ACHN (cell line): Measurements from ENCODE around the gene ACTG1.
A peak's percentile ranks its signal among the peaks of the same experiment; 100 is the strongest.

Experiments used
- DNase-seq: peaks from one replicate; pipeline ENCODE4 v3.0.0-alpha.2; 2015
- in situ Hi-C: cut with HindIII; loops from 2 replicates; pipeline ENCODE4 v1.10.0; 2017; ENCODE audit warnings: low sequenced_read_pairs, low pct_ligation_motif_present, low pct_unique_long_range_greater_than_20kb

Gene ACTG1

GRCh38 chr17:81512562-81513371, at the start of gene ACTG1:
Gene ACTG1 (minus strand): TSS chr17:81512799. CDS start chr17:81512354, 445 bp downstream.
- DNase-seq = peak; percentile 95
- in situ Hi-C loops = no loop called here

GRCh38 chr17:81561494-81561885, 48.9 kb upstream of the ACTG1 start:
- DNase-seq = no peak
- in situ Hi-C loops = no loop called here

DNA sequence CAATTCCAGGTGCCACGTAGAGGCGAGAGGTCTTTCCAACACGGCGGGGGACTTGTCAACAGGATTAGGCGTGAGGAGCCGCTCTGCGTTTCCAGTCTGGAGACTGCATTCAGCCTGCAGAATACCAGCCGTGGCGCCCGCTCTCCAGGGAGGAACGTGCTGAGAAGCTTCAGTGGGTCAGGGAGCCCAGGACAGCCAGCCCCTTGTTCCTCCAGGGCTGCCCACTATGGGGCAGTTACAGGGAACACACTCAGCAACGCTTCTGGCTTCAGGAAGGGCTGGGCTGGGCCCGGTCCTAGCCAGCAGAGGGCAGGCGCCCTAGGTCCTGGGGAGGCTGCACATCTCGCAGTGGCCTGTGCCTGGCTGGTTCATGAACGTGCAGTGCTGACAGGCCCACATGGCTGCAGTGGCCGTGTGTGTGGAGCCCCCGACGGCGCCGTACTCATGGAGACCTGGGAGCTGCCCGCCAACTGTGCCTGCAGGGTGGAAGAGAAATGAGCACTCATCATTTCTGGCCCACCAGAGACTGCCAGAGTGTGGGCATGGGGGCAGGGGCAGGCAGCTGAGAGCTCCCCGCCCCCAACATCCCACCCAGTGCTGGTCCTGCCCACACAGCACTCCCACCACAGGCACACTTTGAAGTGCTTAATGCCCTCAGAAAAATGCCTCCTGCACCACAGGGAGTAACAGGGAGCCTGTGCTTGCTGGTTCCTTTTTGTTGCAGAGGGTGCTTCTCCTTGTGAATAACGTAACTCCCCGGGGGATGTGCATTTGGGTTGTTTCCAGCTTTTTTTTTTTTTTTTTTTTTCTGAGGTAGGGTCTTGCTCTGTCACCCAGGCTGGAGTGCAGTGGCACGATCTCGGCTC, 46.6 kb upstream of the ACTG1 start:
- in situ Hi-C loops = no loop called here
- DNase-seq = peak; percentile 23

- in situ Hi-C loops = no loop called here
Measured at GRCh38 chr17:81558115-81558468, 45.5 kb upstream of the ACTG1 start.

GRCh38 chr17:81557276-81558114, 44.9 kb upstream of the ACTG1 start:
- in situ Hi-C loops = no loop called here
- no peak for DNase-seq

More at GRCh38 chr17:81558115-81558468, 45.5 kb upstream of the ACTG1 start:
- no peak for DNase-seq

GRCh38 chr17:81556863-81557262, 44.3 kb upstream of the ACTG1 start:
- DNase-seq = no peak
- in situ Hi-C loops = no loop called here

- DNase-seq = peak; percentile 66
- in situ Hi-C loops = no loop called here
Measured at GRCh38 chr17:81556175-81556691, 43.6 kb upstream of the ACTG1 start.

DNA sequence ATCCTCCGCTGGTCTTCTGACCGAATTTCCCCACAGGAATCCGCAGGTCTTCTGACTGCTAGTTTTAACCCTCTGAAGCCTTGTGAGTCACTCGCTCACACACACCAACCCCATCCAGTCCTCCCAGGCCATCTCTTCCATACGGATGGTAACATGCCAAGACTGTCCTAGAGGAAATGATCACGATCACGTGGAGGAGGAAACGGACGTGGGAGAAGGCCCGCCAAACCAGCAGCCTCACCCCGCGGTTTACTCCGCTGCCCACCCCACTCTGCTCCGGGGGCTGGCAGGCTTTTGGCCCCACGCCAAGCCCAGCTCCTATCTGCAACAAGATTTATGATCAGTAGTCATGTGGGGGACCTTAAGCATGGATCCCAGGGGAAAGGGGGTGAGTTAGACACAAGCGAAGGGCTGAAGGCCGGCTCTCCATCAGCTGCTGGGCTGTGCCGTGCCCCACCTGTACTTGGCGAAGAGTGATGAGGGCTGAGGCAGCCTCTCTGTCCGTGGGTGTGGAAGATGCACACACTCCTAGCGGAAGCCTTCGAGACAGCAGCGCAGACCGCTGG, 41.1 kb upstream of the ACTG1 start:
- peak; percentile 94 for DNase-seq
- in situ Hi-C loops = no loop called here

GRCh38 chr17:81553018-81553615, 40.5 kb upstream of the ACTG1 start:
- DNase-seq = peak; percentile 93
- in situ Hi-C loops = no loop called here

GRCh38 chr17:81552244-81553017, 39.8 kb upstream of the ACTG1 start, which contains the start of gene FAAP100:
Gene FAAP100 (minus strand): TSS chr17:81552353. CDS start chr17:81552330, 23 bp downstream.
- peak; percentile 86 for DNase-seq
- in situ Hi-C loops = no loop called here

- in situ Hi-C loops = no loop called here
- DNase-seq = peak; percentile 33
Measured at GRCh38 chr17:81551458-81552243, 39.1 kb upstream of the ACTG1 start.

DNA sequence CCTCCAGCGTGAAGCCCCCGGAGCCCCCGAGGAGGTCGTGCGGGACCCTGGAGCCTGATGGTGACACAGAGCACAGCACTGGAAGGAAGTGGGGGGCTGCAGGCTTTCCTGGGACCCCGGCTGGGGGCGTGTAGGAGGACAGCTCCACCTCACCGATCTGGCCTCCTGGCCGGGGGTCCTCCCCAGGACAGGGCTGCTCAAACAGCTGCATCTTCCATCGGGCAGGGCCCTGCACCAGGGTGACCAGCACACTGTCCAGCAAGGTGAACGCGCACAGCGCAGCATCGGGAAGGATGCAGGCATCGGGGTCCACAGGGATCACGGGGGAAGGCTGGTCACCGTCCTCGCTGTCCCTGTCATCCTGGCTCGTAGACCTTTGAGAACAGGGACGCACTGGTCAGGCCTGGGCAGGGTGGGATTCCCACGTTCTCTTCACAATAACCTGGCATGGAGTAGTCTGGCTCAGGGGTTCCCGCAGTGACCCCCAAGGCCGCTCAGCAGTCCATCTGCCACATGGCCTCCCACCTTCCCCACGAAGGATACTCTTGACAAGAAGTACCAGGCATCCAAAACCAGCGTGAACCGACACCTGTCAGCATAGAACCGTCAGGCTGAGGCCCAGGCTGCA, 38.3 kb upstream of the ACTG1 start:
- no peak for DNase-seq
- in situ Hi-C loops = no loop called here

- no peak for DNase-seq
- in situ Hi-C loops = no loop called here
Measured at GRCh38 chr17:81550285-81550684, 37.7 kb upstream of the ACTG1 start.

DNA sequence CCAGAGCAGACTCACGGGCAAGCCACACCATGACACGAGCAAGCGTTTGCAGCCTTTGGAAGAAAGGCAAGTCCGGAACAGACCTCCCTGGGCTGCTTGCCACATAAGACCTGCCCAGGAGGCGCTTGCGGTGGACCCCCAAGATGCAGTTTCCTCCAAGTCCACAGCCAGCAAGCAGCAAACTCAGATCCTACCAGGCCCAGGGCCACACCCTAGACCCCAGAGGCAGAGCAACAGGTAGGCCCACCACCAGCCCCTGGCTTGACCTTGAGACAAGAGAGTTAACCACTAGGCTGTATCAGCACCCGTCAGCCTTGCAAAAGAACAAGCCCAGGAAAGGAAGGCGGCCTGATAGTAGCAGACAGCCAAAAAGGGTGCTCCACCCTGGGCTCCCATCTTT, 37.2 kb upstream of the ACTG1 start:
- no peak for DNase-seq
- in situ Hi-C loops = no loop called here

GRCh38 chr17:81549031-81549557, 36.5 kb upstream of the ACTG1 start:
- in situ Hi-C loops = no loop called here
- DNase-seq = no peak

- no peak for DNase-seq
- in situ Hi-C loops = no loop called here
Measured at GRCh38 chr17:81547614-81547982, 35.0 kb upstream of the ACTG1 start.
